K562 (cell line): ENCODE data around the gene NFIC. TPM values are rescaled to one million over a fixed set of nuclear protein-coding genes. Genes with fewer than 3 reads are reported as not detected.

Experiments
- ARID4B ChIP-seq: sonication (generic); formaldehyde crosslinking; IDR thresholded peaks from 2 replicates; pipeline ENCODE4 v1.8.0; 2022; ENCODE audit warnings: mild to moderate bottlenecking, missing genetic modification reagents
- CREB1 ChIP-seq, 2 experiments: sonication (generic) in 1 of 2; formaldehyde crosslinking in 1 of 2; IDR thresholded peaks; 2 replicates each; pipeline versions ENCODE4 v1.6.1 to v1.8.0; 2012 to 2022; ENCODE audit warnings: inconsistent platforms in 1 of 2, mild to moderate bottlenecking in 1 of 2, missing genetic modification reagents in 1 of 2, moderate library complexity in 1 of 2
- E2F5 ChIP-seq: sonication (generic); formaldehyde crosslinking; IDR thresholded peaks from 2 replicates; pipeline ENCODE4 v1.8.0; 2022; ENCODE audit warnings: mild to moderate bottlenecking, missing genetic modification reagents
- HDGF ChIP-seq: fragments of 450-650 bp; IDR thresholded peaks from 2 replicates; pipeline ENCODE4 v1.6.1; 2016
- HNRNPL ChIP-seq: fragments of 200-400 bp; formaldehyde crosslinking; IDR thresholded peaks from 2 replicates; pipeline ENCODE4 v1.6.1; 2017; ENCODE audit warnings: low read depth, mild to moderate bottlenecking, low read length
- HOXB6 ChIP-seq: fragments of 250-450 bp; sonication (Bioruptor Pico); IDR thresholded peaks from 2 replicates; pipeline ENCODE4 v1.5.1; 2022; ENCODE audit warnings: mild to moderate bottlenecking, borderline replicate concordance
- KHSRP ChIP-seq: fragments of 450-650 bp; IDR thresholded peaks from 2 replicates; pipeline ENCODE4 v1.6.1; 2017
- LEF1 ChIP-seq: fragments of 450-650 bp; IDR thresholded peaks from 2 replicates; pipeline ENCODE4 v1.6.1; 2016; ENCODE audit warnings: mild to moderate bottlenecking
- RNF219 ChIP-seq: fragments of 250-450 bp; sonication (Bioruptor Pico); IDR thresholded peaks from 2 replicates; pipeline ENCODE4 v1.5.0; 2022; ENCODE audit warnings: mild to moderate bottlenecking
- SIN3A ChIP-seq, 2 experiments: fragments of 150-350 bp in 1 of 2; IDR thresholded peaks; 2 replicates each; pipeline ENCODE4 v1.6.1; 2011 to 2016; ENCODE audit warnings: borderline replicate concordance in 2 of 2, low read depth in 2 of 2, low read length in 2 of 2, mild to moderate bottlenecking in 2 of 2, moderate library complexity in 2 of 2; ENCODE audit not compliant: control insufficient read depth in 1 of 2
- STAT5A ChIP-seq: IDR thresholded peaks from 2 replicates; pipeline ENCODE4 v1.6.1; 2012; ENCODE audit warnings: low read length, inconsistent platforms, borderline replicate concordance
- TAL1 ChIP-seq: fragments of 450-650 bp; IDR thresholded peaks from 2 replicates; pipeline ENCODE4 v1.6.1; 2016; ENCODE audit warnings: mild to moderate bottlenecking
- TBP ChIP-seq: optimal IDR thresholded peaks from 2 replicates; pipeline ENCODE3; 2011; ENCODE audit warnings: low read depth, low read length, improper control_type of control experiment
- WHSC1 ChIP-seq: IDR thresholded peaks from one replicate; pipeline ENCODE4 v1.6.1; 2012; ENCODE audit warnings: low read length, control low read depth, inconsistent platforms
- ZNF224 ChIP-seq: sonication (generic); formaldehyde crosslinking; IDR thresholded peaks from 2 replicates; pipeline ENCODE4 v1.8.0; 2022; ENCODE audit warnings: mild to moderate bottlenecking, missing genetic modification reagents
- ZNF695 ChIP-seq: fragments of 450-650 bp; formaldehyde crosslinking; IDR thresholded peaks from 2 replicates; pipeline ENCODE4 v1.4.0; 2020; ENCODE audit warnings: mild to moderate bottlenecking, moderate library complexity
- ZNF785 ChIP-seq: fragments of 250-450 bp; sonication (Bioruptor Pico); IDR thresholded peaks from 2 replicates; pipeline ENCODE4 v1.4.0; 2020; ENCODE audit warnings: mild to moderate bottlenecking
- ZSCAN29 ChIP-seq: fragments of 450-650 bp; IDR thresholded peaks from 2 replicates; pipeline ENCODE4 v1.6.1; 2017
- polyA plus RNA-seq, 8 experiments: library from polyadenylated mRNA; depleted of rRNA in 4 of 8; stranded (reverse) in 5 of 8; unstranded in 3 of 8; fragments of >200 nt; fragmentation: Nextera tagmentation in 2 of 8; fragmentation: Illumina TruSeq in 1 of 8; extraction: Ambion mirVana in 2 of 8; extraction: Trizol in 1 of 8; gene quantifications; 2 replicates each; pipeline versions ENCODE4 v1.2.1 to v1.2.3, GENCODE V29; 2011 to 2014; ENCODE audit warnings: inconsistent platforms in 1 of 8, missing spikeins in 1 of 8
- total RNA-seq, 7 experiments: library from RNA; depleted of rRNA in 6 of 7; stranded (reverse); fragments of >200 nt in 6 of 7; fragmentation: Illumina TruSeq in 2 of 7; extraction: Trizol in 2 of 7; gene quantifications; 2 replicates each; pipeline versions ENCODE4 v1.2.1 to v1.2.3, GENCODE V29; 2011 to 2021; ENCODE audit warnings: low replicate concordance in 1 of 7

NFIC gene
- total and polyA plus RNA-seq, 9 of the 15 experiments (the other 6 are each of a cell fraction or from before 2014, with no cell fraction given), result 0.71 to 62.1 (median 6.9) TPM

- TF ChIP-seq ARID4B (CRISPR knock-in tag) (no peak), HNRNPL (no peak), STAT5A (no peak), E2F5 (CRISPR knock-in tag) (no peak), TAL1 (no peak), CREB1 (IDR thresholded peaks at IDR 0.05) (0 out of 2 replicates have a peak, but pooled peaks have one; percentile 28), CREB1 (CRISPR knock-in tag; IDR thresholded peaks at IDR 0.05) (no peak), HDGF (0 out of 2 replicates have a peak, but pooled peaks have one; percentile 8), TBP (no peak), RNF219 (CRISPR knock-in tag) (no peak), WHSC1 (no peak), LEF1 (peak; percentile 44; the same call in 1 of the 2 replicates), ZSCAN29 (no peak), ZNF785 (CRISPR knock-in tag) (no peak), SIN3A (IDR thresholded peaks at IDR 0.05; ENCODE audit: borderline replicate concordance in 2 of 2, control insufficient read depth in 1 of 2, low read depth in 2 of 2, low read length in 2 of 2) (0 out of 4 replicates have a peak, but pooled peaks of 1 of the 2 experiments have one; percentile 25), HOXB6 (CRISPR knock-in tag) (no peak), ZNF224 (CRISPR knock-in tag) (no peak), ZNF695 (CRISPR knock-in tag) (no peak), KHSRP (no peak)
These were observed 4.8 kb upstream of the NFIC start (continued) for GRCh38 chr19:3361384-3362216.
